Neural cell (in vitro differentiated cells): ENCODE data around the gene GNG2. TPM values are rescaled to one million over a fixed set of nuclear protein-coding genes. Genes with fewer than 3 reads are reported as not detected.

Experiments used
- H2AFZ ChIP-seq: fragments of 200-600, 300-800 bp; sonication (generic), shearing (Covaris generic); 2 replicates; pipeline ENCODE4 v1.6.0; 2014; ENCODE audit warnings: low read depth, mild to moderate bottlenecking, antibody characterized with exemption, low read length, moderate library complexity
- H3F3A ChIP-seq: fragments of 200-600 bp; shearing (Covaris generic); 2 replicates; pipeline ENCODE4 v1.6.1; 2016; ENCODE audit warnings: mild to moderate bottlenecking, moderate library complexity, mixed read lengths, antibody characterized with exemption, low read length; ENCODE audit not compliant: insufficient read depth, poor library complexity, severe bottlenecking
- H3K27ac ChIP-seq: fragments of 200-600, 300-800 bp; sonication (generic), shearing (Covaris generic); 2 replicates; pipeline ENCODE4 v1.5.1; 2014; ENCODE audit warnings: mild to moderate bottlenecking, low read length, moderate library complexity
- H3K27me3 ChIP-seq: fragments of 300-800, 200-600 bp; sonication (generic), shearing (Covaris generic); 2 replicates; pipeline ENCODE4 v1.6.0; 2014; ENCODE audit warnings: mild to moderate bottlenecking, low read depth, low read length, moderate library complexity; ENCODE audit not compliant: insufficient read depth
- H3K36me3 ChIP-seq: fragments of 300-800, 200-600 bp; sonication (generic), shearing (Covaris generic); 2 replicates; pipeline ENCODE4 v1.5.1; 2014; ENCODE audit warnings: mild to moderate bottlenecking, antibody characterized with exemption, low read length, moderate library complexity; ENCODE audit not compliant: insufficient read depth
- H3K4me2 ChIP-seq: fragments of 300-800, 200-600 bp; sonication (generic), shearing (Covaris generic); 2 replicates; pipeline ENCODE4 v1.6.0; 2014; ENCODE audit warnings: mild to moderate bottlenecking, low read length
- H3K4me3 ChIP-seq: fragments of 300-800, 200-600 bp; sonication (generic), shearing (Covaris generic); 2 replicates; pipeline ENCODE4 v1.5.1; 2014; ENCODE audit warnings: mild to moderate bottlenecking, low read length, moderate library complexity
- H3K79me2 ChIP-seq: fragments of 200-600 bp; shearing (Covaris generic); replicated peaks from 2 replicates; pipeline ENCODE4 v1.6.0; 2014; ENCODE audit warnings: mild to moderate bottlenecking, low read length, moderate library complexity; ENCODE audit not compliant: insufficient read depth
- H3K9ac ChIP-seq: fragments of 300-800, 200-600 bp; sonication (generic), shearing (Covaris generic); 2 replicates; pipeline ENCODE4 v1.6.1; 2016; ENCODE audit warnings: mild to moderate bottlenecking, low read length, mixed read lengths
- H3K9me2 ChIP-seq: fragments of 200-600 bp; shearing (Covaris generic); 2 replicates; pipeline ENCODE4 v1.6.1; 2016; ENCODE audit warnings: mild to moderate bottlenecking, low read length, mixed read lengths; ENCODE audit not compliant: insufficient read depth
- H3K9me3 ChIP-seq: fragments of 200-600, 300-800 bp; sonication (generic), shearing (Covaris generic); 2 replicates; pipeline ENCODE4 v1.6.1; 2016; ENCODE audit warnings: mild to moderate bottlenecking, mixed run types, low read length, moderate library complexity, mixed read lengths
- H4K20me1 ChIP-seq: fragments of 200-600 bp; shearing (Covaris generic); 2 replicates; pipeline ENCODE4 v1.6.1; 2016; ENCODE audit warnings: mild to moderate bottlenecking, mixed run types; ENCODE audit not compliant: insufficient read depth
- CTCF ChIP-seq: fragments of 450-650 bp; IDR thresholded peaks from 2 replicates; pipeline ENCODE4 v1.5.1; 2014; ENCODE audit warnings: antibody characterized with exemption, mild to moderate bottlenecking, moderate library complexity; ENCODE audit not compliant: poor library complexity, severe bottlenecking
- EP300 ChIP-seq: fragments of 450-650 bp; conservative IDR thresholded peaks from 2 replicates; pipeline ENCODE4 v1.6.1; 2014; ENCODE audit warnings: antibody characterized with exemption, mild to moderate bottlenecking, moderate library complexity; ENCODE audit not compliant: poor library complexity, severe bottlenecking
- EZH2 ChIP-seq: fragments of 200-600, 300-800 bp; shearing (Covaris generic), sonication (generic); IDR thresholded peaks from 2 replicates; pipeline ENCODE4 v1.6.1; 2014; ENCODE audit warnings: antibody characterized with exemption, low read length, borderline replicate concordance, mild to moderate bottlenecking; ENCODE audit not compliant: insufficient read depth, poor library complexity, severe bottlenecking
- MXI1 ChIP-seq: fragments of 450-650 bp; conservative IDR thresholded peaks from 2 replicates; pipeline ENCODE4 v1.6.1; 2014; ENCODE audit warnings: antibody characterized with exemption, mild to moderate bottlenecking; ENCODE audit not compliant: poor library complexity, severe bottlenecking
- POLR2AphosphoS5 ChIP-seq: IDR thresholded peaks from 2 replicates; pipeline ENCODE4 v1.6.1; 2012
- RAD21 ChIP-seq: fragments of 450-650 bp; conservative IDR thresholded peaks from 2 replicates; pipeline ENCODE4 v1.6.1; 2014; ENCODE audit warnings: antibody characterized with exemption, mild to moderate bottlenecking, moderate library complexity
- REST ChIP-seq: IDR thresholded peaks from 2 replicates; pipeline ENCODE4 v1.6.1; 2012; ENCODE audit warnings: borderline replicate concordance
- SMC3 ChIP-seq: fragments of 450-650 bp; conservative IDR thresholded peaks from 2 replicates; pipeline ENCODE4 v1.6.1; 2014; ENCODE audit warnings: antibody characterized with exemption, mild to moderate bottlenecking, moderate library complexity; ENCODE audit not compliant: poor library complexity
- TAF1 ChIP-seq: IDR thresholded peaks from 2 replicates; pipeline ENCODE4 v1.6.1; 2012; ENCODE audit warnings: low read depth
- polyA plus RNA-seq: library from polyadenylated mRNA; depleted of rRNA; stranded (reverse); fragments of >200 nt; gene quantifications from 2 replicates; pipeline ENCODE4 v1.2.3, GENCODE V29; 2014

Gene GNG2
- polyA plus RNA-seq, 1 donor from 2014 or later = 515 TPM

GRCh38 chr14:51868405-51868804 is 8.0 kb downstream of the GNG2 start:
- no peak overlapping the region for H3K27ac ChIP-seq
- no peak overlapping the region for H3K4me3 ChIP-seq
- H3K9ac ChIP-seq = no peak overlapping the region
- H3K9me3 ChIP-seq = no peaks in the 10 kb centered on the region
- H4K20me1 ChIP-seq = peaks cover 36% of the 10 kb centered on the region
- no peaks in the 10 kb centered on the region for H3K36me3 ChIP-seq
- no peak for TF ChIP-seq RAD21
- no peak for TF ChIP-seq TAF1
- no peak for TF ChIP-seq EP300
- TF ChIP-seq POLR2AphosphoS5 = no peak
- no peak for TF ChIP-seq REST
- TF ChIP-seq MXI1 = no peak
- no peak for TF ChIP-seq SMC3
- no peak for TF ChIP-seq EZH2
- TF ChIP-seq CTCF = no peak
- peaks cover 3% of the 10 kb centered on the region for H3F3A ChIP-seq
- H3K79me2 ChIP-seq = peaks cover 98% of the 10 kb centered on the region
- no peak overlapping the region for H2AFZ ChIP-seq
- no peaks in the 10 kb centered on the region for H3K27me3 ChIP-seq
- no peaks in the 10 kb centered on the region for H3K9me2 ChIP-seq
- H3K4me2 ChIP-seq = no peak overlapping the region

- peaks cover 98% of the 10 kb centered on the region for H3K79me2 ChIP-seq
- H3K4me2 ChIP-seq = no peak overlapping the region
- peaks cover 3% of the 10 kb centered on the region for H3F3A ChIP-seq
- TF ChIP-seq MXI1 (no peak), EP300 (no peak), SMC3 (no peak), RAD21 (no peak), POLR2AphosphoS5 (no peak), REST (no peak), TAF1 (no peak), CTCF (no peak), EZH2 (no peak)
- no peak overlapping the region for H3K4me3 ChIP-seq
- no peak overlapping the region for H3K27ac ChIP-seq
- no peak overlapping the region for H3K9ac ChIP-seq
- H2AFZ ChIP-seq = no peak overlapping the region
- no peaks in the 10 kb centered on the region for H3K27me3 ChIP-seq
- no peaks in the 10 kb centered on the region for H3K36me3 ChIP-seq
- no peaks in the 10 kb centered on the region for H3K9me3 ChIP-seq
- no peaks in the 10 kb centered on the region for H3K9me2 ChIP-seq
- peaks cover 39% of the 10 kb centered on the region for H4K20me1 ChIP-seq
Observed at GRCh38 chr14:51869411-51870100, 9.1 kb downstream of the GNG2 start.
